ENCODE data around the gene UBAP2.

UBAP2 gene, protein sequence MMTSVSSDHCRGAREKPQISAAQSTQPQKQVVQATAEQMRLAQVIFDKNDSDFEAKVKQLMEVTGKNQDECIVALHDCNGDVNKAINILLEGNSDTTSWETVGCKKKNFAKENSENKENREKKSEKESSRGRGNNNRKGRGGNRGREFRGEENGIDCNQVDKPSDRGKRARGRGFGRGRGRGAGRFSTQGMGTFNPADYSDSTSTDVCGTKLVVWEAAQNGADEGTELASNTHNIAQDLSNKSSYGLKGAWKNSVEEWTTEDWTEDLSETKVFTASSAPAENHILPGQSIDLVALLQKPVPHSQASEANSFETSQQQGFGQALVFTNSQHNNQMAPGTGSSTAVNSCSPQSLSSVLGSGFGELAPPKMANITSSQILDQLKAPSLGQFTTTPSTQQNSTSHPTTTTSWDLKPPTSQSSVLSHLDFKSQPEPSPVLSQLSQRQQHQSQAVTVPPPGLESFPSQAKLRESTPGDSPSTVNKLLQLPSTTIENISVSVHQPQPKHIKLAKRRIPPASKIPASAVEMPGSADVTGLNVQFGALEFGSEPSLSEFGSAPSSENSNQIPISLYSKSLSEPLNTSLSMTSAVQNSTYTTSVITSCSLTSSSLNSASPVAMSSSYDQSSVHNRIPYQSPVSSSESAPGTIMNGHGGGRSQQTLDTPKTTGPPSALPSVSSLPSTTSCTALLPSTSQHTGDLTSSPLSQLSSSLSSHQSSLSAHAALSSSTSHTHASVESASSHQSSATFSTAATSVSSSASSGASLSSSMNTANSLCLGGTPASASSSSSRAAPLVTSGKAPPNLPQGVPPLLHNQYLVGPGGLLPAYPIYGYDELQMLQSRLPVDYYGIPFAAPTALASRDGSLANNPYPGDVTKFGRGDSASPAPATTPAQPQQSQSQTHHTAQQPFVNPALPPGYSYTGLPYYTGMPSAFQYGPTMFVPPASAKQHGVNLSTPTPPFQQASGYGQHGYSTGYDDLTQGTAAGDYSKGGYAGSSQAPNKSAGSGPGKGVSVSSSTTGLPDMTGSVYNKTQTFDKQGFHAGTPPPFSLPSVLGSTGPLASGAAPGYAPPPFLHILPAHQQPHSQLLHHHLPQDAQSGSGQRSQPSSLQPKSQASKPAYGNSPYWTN

DNA sequence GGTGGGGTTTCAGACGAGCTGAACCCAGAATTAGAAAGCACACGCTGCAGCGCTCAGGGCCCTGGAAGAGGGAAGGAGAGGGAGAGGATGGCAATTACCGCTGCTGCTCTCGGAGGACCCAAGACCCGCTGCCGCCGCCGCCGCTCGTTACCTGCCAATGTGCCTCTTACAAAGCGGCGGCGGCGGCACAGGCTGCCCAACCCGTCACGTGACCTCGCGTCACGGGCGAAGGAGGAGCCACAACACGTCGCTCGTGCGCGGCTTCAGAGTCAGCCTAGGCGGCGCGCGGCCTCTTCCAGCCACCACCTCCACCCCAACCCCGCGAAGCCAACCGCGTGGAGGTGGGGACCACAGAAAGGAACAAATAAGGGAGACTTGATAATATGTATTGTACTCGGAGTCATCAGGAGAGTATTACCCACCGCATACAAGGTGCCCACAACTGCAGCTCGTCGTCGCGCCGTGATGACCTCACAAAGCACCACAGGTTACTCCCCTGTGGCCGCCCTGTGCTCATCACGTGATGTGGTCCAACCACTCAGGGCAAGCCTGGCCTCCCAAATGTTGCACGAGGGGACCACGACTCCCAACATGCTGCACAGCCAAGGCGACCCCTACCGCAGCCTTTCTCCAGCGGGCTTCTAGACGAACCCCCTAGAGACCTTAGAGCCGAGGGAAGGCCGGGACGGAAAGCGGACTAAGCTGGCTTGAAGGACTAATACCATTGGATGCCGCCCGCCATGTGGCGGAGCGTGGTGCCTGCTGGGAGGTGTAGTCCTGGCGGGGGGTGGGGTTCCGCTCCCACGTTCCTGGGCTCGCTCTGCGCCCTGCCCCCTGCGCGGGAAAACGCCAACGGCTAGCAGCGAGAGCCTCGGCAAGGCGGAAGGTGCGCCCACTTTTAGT lies at the start of gene UBAP2:
Gene UBAP2, minus strand, starts transcription at position 161 of the 903 bp plus-strand sequence. CDS start 31,739 bp downstream, outside the sequence.
- peak; percentile 97 for DNase-seq
- peak; percentile 87 for ATAC-seq

DNA sequence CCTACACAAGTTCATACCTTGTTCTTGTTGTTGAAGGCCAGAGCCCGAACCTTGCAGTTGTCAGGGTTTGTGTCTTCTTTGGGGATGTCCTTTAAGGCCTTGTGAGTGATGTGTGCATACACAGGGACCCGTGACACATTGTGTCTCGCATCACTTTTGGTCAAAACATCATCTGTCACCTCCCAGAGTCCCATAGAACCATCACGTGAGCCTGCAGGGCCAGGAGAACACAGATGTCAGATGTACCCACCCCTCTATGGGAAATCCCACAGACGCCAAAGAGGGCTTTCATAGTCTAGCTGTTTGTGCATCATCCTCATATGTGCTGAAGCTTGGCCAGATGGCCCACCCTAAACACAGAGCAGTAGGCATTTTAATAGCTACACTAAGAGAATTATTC lies 49.6 kb upstream of the UBAP2 start:
- ATAC-seq (no peak), DNase-seq (no peak)

GRCh38 chr9:34097865-34098264 lies 49.2 kb upstream of the UBAP2 start:
- ATAC-seq = no peak
- DNase-seq = no peak

DNA sequence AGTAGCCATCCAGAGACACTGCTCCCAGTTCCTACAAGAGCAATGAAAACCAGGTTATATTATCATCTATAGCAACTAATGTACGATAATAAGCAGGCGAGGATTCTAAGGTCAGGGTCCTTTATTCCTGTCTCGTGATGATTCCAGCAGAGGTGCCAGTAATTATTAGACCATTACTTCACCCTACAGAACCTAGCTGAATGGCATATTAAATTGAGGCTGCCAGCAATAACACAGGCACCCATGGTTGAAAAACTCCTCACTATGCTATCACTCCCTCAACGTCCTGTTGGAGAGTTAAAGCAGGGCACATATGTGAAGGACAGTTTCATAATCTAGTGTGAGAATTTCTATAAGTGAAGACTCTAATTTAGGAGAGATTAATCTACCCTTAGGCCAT lies 48.1 kb upstream of the UBAP2 start:
- ATAC-seq = no peak
- DNase-seq = no peak

- ATAC-seq = no peak
Measured at GRCh38 chr9:34093578-34093977, 44.9 kb upstream of the UBAP2 start.

GRCh38 chr9:34089311-34089710 lies 40.6 kb upstream of the UBAP2 start:
- DNase-seq = no peak
- no peak for ATAC-seq

More at GRCh38 chr9:34093578-34093977, 44.9 kb upstream of the UBAP2 start:
- no peak for DNase-seq

GRCh38 chr9:34087370-34087769 lies 38.7 kb upstream of the UBAP2 start:
- no peak for DNase-seq
- no peak for ATAC-seq

DNA sequence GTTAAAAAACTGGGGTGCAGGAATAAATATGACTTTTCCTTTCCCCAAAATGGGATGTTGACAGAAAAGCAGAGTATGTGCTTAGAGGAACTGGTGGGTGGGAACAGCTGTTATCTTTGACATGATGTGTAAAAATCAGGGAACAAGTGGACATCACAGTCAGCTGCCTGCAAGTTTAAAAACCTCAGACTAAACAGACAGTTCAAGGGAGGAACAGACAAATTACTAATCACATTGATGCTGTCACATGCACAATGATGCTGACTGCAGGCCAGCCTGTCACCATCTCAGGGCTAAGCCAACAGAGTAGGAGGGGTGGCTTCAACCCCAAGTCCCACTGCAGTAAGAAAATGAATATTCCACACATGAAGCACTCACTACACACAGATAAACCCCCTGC lies 38.2 kb upstream of the UBAP2 start:
- ATAC-seq = no peak
- no peak for DNase-seq

- ATAC-seq (peak; percentile 85), DNase-seq (peak; percentile 8)
Measured at GRCh38 chr9:34085581-34086500, 37.2 kb upstream of the UBAP2 start.

GRCh38 chr9:34084562-34084961 lies 35.9 kb upstream of the UBAP2 start:
- DNase-seq (no peak), ATAC-seq (no peak)

DNA sequence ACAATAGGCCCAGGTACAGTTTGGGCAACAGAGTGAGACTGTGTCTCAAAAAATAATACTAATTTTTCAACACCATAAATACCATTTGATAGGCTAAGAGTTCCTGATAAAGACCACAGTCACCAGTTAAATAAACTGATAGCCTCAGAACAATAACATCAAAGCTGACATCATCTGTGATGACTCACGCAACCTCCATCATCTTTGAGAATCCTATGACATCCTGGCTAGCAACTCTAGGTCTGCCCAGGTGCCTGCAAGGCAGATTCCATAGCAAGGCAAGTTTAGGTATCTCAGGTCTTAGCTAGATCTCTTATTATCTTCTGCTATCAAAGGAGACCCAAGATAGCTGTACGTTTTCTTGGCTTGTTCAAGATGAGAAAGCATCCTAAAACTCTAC lies 30.5 kb upstream of the UBAP2 start:
- ATAC-seq (no peak), DNase-seq (no peak)

- ATAC-seq (no peak), DNase-seq (no peak)
Measured at GRCh38 chr9:34072868-34073590, 24.3 kb upstream of the UBAP2 start.

- DNase-seq (no peak), ATAC-seq (no peak)
Measured at GRCh38 chr9:34072410-34072809, 23.7 kb upstream of the UBAP2 start.

- DNase-seq (no peak), ATAC-seq (no peak)
Measured at GRCh38 chr9:34070606-34071324, 22.1 kb upstream of the UBAP2 start.

- DNase-seq (no peak), ATAC-seq (no peak)
Measured at GRCh38 chr9:34069831-34070230, 21.1 kb upstream of the UBAP2 start.

DNA sequence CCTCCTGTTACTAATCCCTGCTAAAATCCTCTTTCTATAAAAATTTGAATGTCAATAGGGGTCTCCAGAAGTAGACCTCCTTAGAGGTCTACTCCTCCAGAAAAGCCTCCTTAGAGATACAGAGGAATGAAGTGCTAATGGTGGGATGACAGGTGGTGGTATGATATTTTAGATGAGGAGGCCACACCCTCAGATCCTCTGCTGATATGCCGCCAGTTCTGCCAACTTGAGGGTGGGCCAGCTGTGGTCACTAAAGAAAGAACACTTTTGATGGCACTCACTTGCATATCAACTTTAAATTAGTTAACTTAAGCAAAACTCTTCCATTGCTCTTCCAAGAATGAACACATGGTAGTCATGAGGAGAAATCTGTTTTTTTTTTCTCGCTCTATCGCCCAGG lies 16.9 kb upstream of the UBAP2 start:
- DNase-seq (no peak), ATAC-seq (no peak)

DNA sequence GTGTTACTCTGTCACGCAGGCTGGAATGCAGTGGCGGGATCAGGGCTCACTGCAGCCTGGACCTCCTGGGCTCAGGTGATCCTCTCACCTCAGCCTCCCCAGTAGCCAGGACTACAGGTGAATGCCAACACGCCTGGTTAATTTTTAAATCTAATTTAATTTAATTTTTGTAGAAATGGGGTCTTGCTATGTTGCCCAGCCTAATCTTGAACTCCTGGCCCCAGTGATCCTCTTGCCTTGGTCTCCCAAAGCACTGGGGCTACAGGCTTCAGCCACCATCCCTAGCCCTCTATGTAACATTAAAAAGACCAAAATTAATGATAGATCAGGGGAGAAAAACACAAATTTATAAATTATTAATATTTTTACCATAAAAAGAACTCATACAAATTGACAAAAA lies 11.3 kb upstream of the UBAP2 start:
- ATAC-seq (no peak), DNase-seq (no peak)

- ATAC-seq (no peak), DNase-seq (no peak)
Measured at GRCh38 chr9:34059281-34059680, 10.6 kb upstream of the UBAP2 start.
